Activated naive CD8-positive, alpha-beta T cell treated with anti-CD3 and anti-CD28 coated beads for 36 hours (primary cell): ENCODE data around the gene CNKSR3. TPM values are rescaled to one million over a fixed set of nuclear protein-coding genes. Genes with fewer than 3 reads are reported as not detected.

ENCODE experiments used
- DNase-seq: peaks from one replicate; pipeline ENCODE4 v3.0.0; 2021
- H3K27ac Mint-ChIP-seq: one replicate; pipeline ENCODE4 v1.8.0; 2022; ENCODE audit warnings: mild to moderate bottlenecking, moderate library complexity, mixed read lengths
- H3K27me3 Mint-ChIP-seq: one replicate; pipeline ENCODE4 v1.8.0; 2022; ENCODE audit warnings: mild to moderate bottlenecking, mixed read lengths
- H3K36me3 Mint-ChIP-seq: one replicate; pipeline ENCODE4 v1.8.0; 2021; ENCODE audit warnings: mild to moderate bottlenecking, mixed read lengths
- H3K4me1 Mint-ChIP-seq: one replicate; pipeline ENCODE4 v1.8.0; 2021; ENCODE audit warnings: mixed read lengths
- H3K4me3 Mint-ChIP-seq: one replicate; pipeline ENCODE4 v1.8.0; 2022; ENCODE audit warnings: mild to moderate bottlenecking, moderate library complexity, mixed read lengths
- H3K9me3 Mint-ChIP-seq: one replicate; pipeline ENCODE4 v1.8.0; 2022; ENCODE audit warnings: mixed read lengths
- total RNA-seq, 2 experiments: library from RNA; stranded (reverse); gene quantifications; one replicate each; pipeline ENCODE4 v1.2.3, GENCODE V29; 2021

The CNKSR3 gene
- total RNA-seq, 2 experiments from 2014 or later: 1.1 to 1.3 TPM

GRCh38 chr6:154345811-154346210 is 164.7 kb downstream of the CNKSR3 start:
- H3K9me3 Mint-ChIP-seq: peaks cover 6% of the 10 kb centered on the region
- DNase-seq: no peak
- H3K4me3 Mint-ChIP-seq: no peak overlapping the region
- peaks cover 1% of the 10 kb centered on the region for H3K36me3 Mint-ChIP-seq
- peaks cover 5% of the 10 kb centered on the region for H3K27me3 Mint-ChIP-seq
- no peaks in the 10 kb centered on the region for H3K4me1 Mint-ChIP-seq
- H3K27ac Mint-ChIP-seq: no peak overlapping the region

DNA sequence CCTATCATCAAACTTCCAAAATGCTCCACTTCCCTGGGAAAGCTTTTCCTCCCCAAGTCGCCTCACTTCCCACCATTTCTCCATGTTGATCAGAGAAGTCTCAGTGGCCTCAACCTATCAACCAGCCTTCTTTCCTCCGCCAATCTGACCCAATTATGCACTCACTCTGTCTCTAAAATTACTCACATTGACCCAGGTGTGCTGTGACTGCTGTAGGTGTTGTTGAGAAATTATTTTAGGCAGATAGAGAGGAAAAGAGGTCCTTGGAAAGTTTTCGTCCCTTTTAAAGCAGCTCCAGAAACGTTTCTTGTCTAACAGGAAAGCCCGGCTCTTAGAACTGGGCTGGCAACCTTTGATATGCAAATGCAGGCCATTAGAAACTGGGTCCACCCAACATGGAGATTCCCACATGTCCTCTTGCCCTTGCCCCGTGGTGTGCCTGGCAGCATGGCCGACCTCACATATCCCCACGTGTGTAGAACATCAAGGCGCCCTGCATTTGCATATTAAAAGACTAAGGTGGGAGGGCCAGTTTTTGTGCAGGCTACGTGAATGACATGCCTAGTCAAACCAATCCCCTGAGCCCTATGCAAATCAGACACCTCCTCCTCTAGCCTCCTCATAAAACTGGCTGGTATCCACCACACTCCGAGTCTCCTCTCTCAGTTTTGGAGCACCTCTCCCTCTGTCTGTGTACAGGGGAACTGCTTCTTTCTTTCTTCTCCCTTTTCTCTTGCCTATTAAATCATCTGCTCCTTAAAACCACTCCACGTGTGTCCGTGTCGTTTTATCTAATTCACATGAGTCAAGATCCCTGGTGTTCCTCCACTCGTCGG is 166.8 kb downstream of the CNKSR3 start:
- H3K36me3 Mint-ChIP-seq: peaks cover 1% of the 10 kb centered on the region
- H3K27me3 Mint-ChIP-seq: no peaks in the 10 kb centered on the region
- H3K4me1 Mint-ChIP-seq: no peaks in the 10 kb centered on the region
- DNase-seq: no peak
- no peak overlapping the region for H3K4me3 Mint-ChIP-seq
- no peak overlapping the region for H3K27ac Mint-ChIP-seq
- peaks cover 6% of the 10 kb centered on the region for H3K9me3 Mint-ChIP-seq

DNA sequence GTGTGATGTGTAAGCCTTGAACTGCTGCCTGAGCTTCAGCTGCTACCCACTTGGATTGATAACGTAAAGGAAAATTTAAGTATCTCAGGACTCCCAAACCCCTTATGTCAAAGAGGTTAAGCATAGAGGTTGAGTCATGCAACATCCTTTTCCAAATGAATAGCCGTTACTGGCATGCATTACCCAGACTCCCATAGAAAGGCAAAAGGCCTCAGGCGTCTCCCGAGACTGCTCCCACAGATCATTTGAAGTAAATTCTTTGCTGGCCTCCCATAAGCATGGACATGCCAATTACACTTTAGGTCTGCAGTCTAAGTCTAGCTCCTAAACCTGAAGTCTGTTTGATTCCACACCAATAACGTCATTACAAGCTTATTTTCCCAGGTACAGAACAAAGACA is 168.6 kb downstream of the CNKSR3 start:
- DNase-seq: no peak
- Mint-ChIP-seq H3K4me3 (no peak overlapping the region), H3K4me1 (peaks cover 4% of the 10 kb centered on the region)

GRCh38 chr6:154341336-154341735 is 169.1 kb downstream of the CNKSR3 start:
- peaks cover 4% of the 10 kb centered on the region for H3K4me1 Mint-ChIP-seq
- H3K36me3 Mint-ChIP-seq: no peaks in the 10 kb centered on the region
- H3K27ac Mint-ChIP-seq: no peak overlapping the region
- peaks cover under 1% of the 10 kb centered on the region for H3K9me3 Mint-ChIP-seq
- no peak for DNase-seq
- no peak overlapping the region for H3K4me3 Mint-ChIP-seq
- H3K27me3 Mint-ChIP-seq: no peaks in the 10 kb centered on the region

More for the DNA sequence above, 168.6 kb downstream of the CNKSR3 start:
- Mint-ChIP-seq H3K27ac (no peak overlapping the region), H3K36me3 (peaks cover 1% of the 10 kb centered on the region), H3K9me3 (peaks cover 5% of the 10 kb centered on the region), H3K27me3 (no peaks in the 10 kb centered on the region)

Other genes starting within 250 kb of the CNKSR3 start
- 10 to 100 TPM; 14.2 to 16.9 TPM for gene IPCEF1, start 153.9 kb downstream of the CNKSR3 start, total RNA-seq
- 10 to 100 TPM; 39.8 to 43.8 TPM for gene SCAF8, start 222.7 kb upstream of the CNKSR3 start, total RNA-seq